GM11168 (cell line): ENCODE data around the gene AGMAT.

Experiments used
- in situ Hi-C: fragments of 300-500 bp; cut with MboI; formaldehyde crosslinking; loops from one replicate; pipeline ENCODE4 v1.12.0; 2022; ENCODE audit warnings: low sequenced_read_pairs; ENCODE audit not compliant: unreplicated experiment

Gene AGMAT

DNA sequence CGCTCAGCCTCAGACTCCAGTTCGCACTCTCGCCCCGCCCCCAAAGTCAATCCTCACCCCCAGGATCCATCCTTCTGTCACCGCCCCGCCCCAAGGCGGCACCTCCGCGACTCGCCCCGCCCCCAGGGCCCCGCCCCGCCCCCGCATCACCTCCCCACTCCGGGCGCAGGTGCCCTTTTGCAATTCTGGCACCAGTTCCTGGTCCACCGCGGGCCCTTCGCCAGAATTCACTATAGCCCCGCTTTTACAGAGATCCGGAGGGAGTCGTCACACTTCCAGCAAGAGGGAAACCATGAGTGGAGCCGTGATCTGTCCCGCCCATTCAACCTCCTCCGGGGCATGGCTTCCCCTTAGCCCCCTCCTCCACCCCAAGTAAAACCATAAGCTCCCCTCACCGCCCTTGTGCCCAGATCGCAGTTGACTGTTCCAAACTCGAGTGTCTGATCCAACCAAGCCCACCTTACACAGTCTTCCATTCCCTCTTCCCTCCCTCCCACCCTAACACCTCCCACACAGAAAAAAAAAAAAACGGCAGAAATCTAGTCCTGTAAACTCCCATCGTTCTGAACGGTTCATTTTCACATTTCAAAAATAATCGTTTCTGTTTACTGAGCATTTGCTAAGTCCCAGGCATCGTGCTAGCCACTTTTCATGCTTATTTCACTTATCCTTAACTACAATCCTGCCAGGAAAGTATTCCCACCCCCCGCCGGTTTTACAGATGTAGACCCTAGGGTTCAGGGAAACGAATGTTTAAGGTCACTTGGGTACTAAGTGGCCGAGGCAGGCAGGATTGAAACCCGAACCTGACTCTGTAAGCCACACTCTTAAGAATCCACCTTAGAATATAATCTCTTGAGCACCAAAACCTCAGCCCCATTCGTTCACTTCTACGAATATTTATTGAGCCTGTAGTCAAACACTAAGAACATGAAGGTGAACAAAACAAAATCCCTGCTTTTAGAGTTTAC is 59.5 kb downstream of the AGMAT start:
- in situ Hi-C loops = no loop called here

DNA sequence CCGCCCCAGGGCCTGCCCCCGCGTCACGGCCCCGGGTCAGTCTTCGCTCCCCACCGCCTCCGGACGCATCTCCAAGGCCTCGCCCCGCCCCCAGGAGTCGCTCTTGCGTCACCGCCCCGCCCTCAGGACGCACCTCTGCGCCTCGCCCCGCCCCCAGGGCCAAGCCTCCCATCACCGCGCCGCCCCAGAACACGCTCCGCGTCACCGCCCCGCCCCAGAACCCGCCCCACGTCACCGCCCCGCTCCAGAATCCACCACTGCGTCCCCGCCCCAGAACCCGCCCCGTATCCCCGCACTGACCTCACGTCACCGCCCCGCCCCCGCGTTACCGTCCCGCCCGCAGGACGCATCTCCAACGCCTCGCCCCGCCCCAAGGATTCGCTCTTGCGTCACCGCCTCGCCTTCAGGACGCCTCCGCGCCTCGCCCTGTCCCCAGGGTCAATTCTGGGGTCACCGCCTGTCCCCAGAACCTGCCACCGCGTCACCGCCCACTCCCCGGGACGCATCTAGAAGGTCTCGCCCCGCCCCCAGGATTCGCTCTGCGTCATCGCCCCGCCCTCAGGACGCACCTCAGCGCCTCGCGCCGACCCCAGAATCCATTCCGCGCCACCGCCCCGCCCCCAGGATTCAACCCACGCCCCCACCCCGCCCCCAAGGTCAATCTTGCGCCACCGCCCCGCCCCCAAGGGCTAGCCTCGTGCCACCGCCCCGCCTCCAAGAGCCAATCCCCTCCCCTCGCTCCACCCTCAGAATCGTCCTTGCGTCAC is 60.4 kb downstream of the AGMAT start:
- in situ Hi-C loops = no loop called here

DNA sequence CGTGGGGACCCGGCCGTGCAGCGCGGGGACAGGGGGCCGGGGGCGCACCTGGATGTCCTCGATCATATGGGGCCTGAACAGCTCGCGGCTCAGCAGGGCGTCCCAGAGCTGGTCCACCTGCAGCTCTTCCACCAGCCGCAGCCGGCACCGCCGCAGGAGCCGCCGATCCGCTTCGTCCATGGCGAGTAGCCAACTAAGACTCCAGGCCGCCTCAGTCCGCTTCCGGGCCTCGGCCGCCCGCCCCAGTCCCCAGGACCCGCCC is 60.9 kb downstream of the AGMAT start, which contains the start of gene CASP9:
Gene CASP9, minus strand, starts transcription at position 195 of the 262 bp plus-strand sequence. Its CDS starts 15 bp downstream, at position 180.
- in situ Hi-C loops = no loop called here

DNA sequence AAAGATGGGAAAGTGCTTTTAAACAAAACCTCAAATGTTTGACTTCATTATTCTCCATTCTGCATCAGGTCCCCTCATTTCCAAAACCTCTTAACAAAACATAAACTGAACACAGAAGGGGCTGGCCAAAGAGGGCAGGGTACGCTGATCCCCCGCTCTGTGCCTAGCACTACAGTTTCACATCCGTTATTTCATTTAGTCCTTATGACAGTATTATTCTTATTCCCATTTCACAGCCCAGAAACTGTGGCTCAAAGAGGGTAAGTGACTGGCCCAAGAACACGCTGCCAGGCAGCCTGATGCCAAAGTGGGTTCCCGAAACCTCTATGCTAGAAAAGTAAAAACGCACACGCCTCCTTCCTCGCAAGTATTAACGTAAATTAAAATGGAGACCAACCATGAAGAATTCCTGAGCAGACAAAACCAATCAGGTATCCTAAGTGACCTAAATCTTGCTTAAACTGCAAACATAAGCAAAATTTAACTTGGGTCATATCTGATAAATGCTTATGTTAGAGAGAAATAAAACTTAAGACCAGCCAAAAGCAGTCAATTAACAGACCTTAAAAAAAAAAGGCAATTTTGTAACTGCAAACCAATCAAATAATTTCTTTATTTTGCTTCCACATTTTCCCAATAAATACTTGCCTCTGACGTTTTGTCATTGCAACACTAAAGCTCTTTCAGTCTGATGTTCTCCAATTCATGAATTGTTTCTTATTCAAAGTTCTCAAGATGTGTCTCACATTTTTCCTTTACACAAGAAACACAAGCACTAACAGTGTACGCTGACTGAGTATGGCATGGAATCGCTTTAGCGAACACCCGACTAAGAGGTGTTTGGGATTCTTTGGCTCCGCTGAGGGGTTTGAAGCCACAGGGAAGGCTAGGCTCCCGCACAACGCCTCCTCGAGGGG is 61.5 kb downstream of the AGMAT start:
- in situ Hi-C loops = no loop called here

DNA sequence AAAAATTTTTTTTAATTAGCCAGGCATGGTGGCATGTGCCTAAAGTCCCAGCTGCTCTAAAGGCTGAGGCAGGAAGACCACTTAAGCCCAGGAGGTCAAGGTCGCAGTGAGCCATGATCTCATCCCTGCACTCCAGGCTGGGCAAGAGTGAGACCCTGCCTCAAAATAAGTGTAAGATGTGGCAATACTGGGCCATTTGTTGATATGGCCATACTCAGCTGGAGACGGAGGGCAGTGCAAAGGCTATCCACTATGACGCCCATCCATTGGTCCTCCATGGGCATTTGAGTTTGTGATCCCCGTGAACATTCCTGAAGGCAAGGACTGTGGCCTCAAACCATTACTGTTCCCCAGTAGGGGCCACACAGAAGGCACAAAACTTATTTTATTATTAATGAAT is 62.3 kb downstream of the AGMAT start:
- in situ Hi-C loops = no loop called here
